Muscle of leg (tissue), 11 donors: ENCODE results near the gene AR. TPM values are rescaled to one million over a fixed set of nuclear protein-coding genes. Genes with fewer than 3 reads are reported as not detected.

Experiments
- DNase-seq: peaks from one replicate; pipeline ENCODE4 v3.0.0; 2013
- H3K27ac ChIP-seq: one replicate; pipeline ENCODE4 v1.5.1; 2013; ENCODE audit warnings: mild to moderate bottlenecking, low read length, control low read depth
- H3K27me3 ChIP-seq: one replicate; pipeline ENCODE4 v1.6.1; 2013; ENCODE audit warnings: low read length; ENCODE audit not compliant: control insufficient read depth, insufficient read depth
- H3K36me3 ChIP-seq: one replicate; pipeline ENCODE4 v1.6.1; 2013; ENCODE audit warnings: low read length; ENCODE audit not compliant: control insufficient read depth, insufficient read depth
- H3K4me1 ChIP-seq: one replicate; pipeline ENCODE4 v1.6.1; 2013; ENCODE audit warnings: low read length; ENCODE audit not compliant: control insufficient read depth, insufficient read depth
- H3K4me3 ChIP-seq: one replicate; pipeline ENCODE4 v1.5.1; 2013; ENCODE audit warnings: low read length, control low read depth
- H3K9me3 ChIP-seq: replicated peaks from 2 replicates; pipeline ENCODE4 v1.6.1; 2013; ENCODE audit warnings: low read depth, low read length; ENCODE audit not compliant: control insufficient read depth
- WGBS: methylation state at CpG from one replicate; pipeline ENCODE4 v1.1.5; 2013; ENCODE audit warnings: missing lambda C conversion rate; ENCODE audit not compliant: insufficient coverage; 5-methylcytosine and 5-hydroxymethylcytosine counted together
- polyA plus RNA-seq, 8 donors: library from polyadenylated mRNA; unstranded; fragments of 120-200 nt; gene quantifications; one replicate each; pipeline versions ENCODE4 v1.2.1 to v1.2.3, GENCODE V29; 2013; ENCODE audit warnings: inconsistent platforms in 1 of 8, low replicate concordance in 1 of 8; ENCODE audit not compliant: insufficient read length in 8 of 8, insufficient read depth in 1 of 8
- total RNA-seq: library from RNA; stranded (reverse); fragments of 120-200 nt; gene quantifications from one replicate; pipeline ENCODE4 v1.2.4, GENCODE V29; 2013

The AR gene
- total and polyA plus RNA-seq, 9 donors, result 3.7 to 8.7 (median 6.1) TPM

DNA sequence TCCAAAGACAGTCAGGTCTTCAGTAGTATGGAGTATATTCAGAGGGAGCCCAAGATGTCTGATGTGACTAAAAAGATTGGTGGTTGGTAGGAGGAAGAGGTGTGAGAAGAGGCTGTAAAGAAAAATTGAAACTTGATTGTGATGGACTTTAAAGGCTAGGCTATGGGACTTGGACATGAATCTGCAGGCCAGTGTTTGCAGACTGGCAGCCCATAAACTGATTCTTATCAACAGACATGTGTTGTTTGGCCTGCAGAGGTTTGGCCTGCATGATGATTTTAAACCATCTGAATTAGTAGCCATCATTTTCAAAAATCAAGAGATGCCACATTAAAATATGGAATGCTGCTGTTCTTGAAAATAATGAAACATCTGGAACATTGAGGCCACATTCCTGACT, 5.4 kb upstream of the AR start:
- H3K4me3 ChIP-seq, result no peak overlapping the region
- peaks cover 3% of the 10 kb centered on the region for H3K4me1 ChIP-seq
- DNase-seq, result no peak
- no peaks in the 10 kb centered on the region for H3K36me3 ChIP-seq
- no peaks in the 10 kb centered on the region for H3K9me3 ChIP-seq
- no peak overlapping the region for H3K27ac ChIP-seq
- H3K27me3 ChIP-seq, result peaks cover 4% of the 10 kb centered on the region

DNA sequence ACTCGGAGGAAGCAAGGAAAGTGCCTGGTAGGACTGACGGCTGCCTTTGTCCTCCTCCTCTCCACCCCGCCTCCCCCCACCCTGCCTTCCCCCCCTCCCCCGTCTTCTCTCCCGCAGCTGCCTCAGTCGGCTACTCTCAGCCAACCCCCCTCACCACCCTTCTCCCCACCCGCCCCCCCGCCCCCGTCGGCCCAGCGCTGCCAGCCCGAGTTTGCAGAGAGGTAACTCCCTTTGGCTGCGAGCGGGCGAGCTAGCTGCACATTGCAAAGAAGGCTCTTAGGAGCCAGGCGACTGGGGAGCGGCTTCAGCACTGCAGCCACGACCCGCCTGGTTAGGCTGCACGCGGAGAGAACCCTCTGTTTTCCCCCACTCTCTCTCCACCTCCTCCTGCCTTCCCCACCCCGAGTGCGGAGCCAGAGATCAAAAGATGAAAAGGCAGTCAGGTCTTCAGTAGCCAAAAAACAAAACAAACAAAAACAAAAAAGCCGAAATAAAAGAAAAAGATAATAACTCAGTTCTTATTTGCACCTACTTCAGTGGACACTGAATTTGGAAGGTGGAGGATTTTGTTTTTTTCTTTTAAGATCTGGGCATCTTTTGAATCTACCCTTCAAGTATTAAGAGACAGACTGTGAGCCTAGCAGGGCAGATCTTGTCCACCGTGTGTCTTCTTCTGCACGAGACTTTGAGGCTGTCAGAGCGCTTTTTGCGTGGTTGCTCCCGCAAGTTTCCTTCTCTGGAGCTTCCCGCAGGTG, 637 bp downstream of the AR start:
- H3K27ac ChIP-seq, result peak overlapping the region; percentile 82
- H3K4me3 ChIP-seq, result peak overlapping the region; percentile 57
- H3K36me3 ChIP-seq, result no peaks in the 10 kb centered on the region
- WGBS, result 26% methylated on average over 8 of the region's 30 CpGs
- peak; percentile 27 for DNase-seq
- H3K27me3 ChIP-seq, result peaks cover 29% of the 10 kb centered on the region
- H3K4me1 ChIP-seq, result peaks cover 9% of the 10 kb centered on the region
- no peaks in the 10 kb centered on the region for H3K9me3 ChIP-seq

DNA sequence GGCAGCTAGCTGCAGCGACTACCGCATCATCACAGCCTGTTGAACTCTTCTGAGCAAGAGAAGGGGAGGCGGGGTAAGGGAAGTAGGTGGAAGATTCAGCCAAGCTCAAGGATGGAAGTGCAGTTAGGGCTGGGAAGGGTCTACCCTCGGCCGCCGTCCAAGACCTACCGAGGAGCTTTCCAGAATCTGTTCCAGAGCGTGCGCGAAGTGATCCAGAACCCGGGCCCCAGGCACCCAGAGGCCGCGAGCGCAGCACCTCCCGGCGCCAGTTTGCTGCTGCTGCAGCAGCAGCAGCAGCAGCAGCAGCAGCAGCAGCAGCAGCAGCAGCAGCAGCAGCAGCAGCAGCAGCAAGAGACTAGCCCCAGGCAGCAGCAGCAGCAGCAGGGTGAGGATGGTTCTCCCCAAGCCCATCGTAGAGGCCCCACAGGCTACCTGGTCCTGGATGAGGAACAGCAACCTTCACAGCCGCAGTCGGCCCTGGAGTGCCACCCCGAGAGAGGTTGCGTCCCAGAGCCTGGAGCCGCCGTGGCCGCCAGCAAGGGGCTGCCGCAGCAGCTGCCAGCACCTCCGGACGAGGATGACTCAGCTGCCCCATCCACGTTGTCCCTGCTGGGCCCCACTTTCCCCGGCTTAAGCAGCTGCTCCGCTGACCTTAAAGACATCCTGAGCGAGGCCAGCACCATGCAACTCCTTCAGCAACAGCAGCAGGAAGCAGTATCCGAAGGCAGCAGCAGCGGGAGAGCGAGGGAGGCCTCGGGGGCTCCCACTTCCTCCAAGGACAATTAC, 1.4 kb downstream of the AR start:
- peak overlapping the region; percentile 49 for H3K4me3 ChIP-seq
- 33% methylated on average over 35 of the region's 35 CpGs for WGBS
- H3K27ac ChIP-seq, result no peak overlapping the region
- H3K9me3 ChIP-seq, result no peaks in the 10 kb centered on the region
- H3K27me3 ChIP-seq, result peaks cover 29% of the 10 kb centered on the region
- H3K4me1 ChIP-seq, result peaks cover 9% of the 10 kb centered on the region
- DNase-seq, result peak; percentile 44
- no peaks in the 10 kb centered on the region for H3K36me3 ChIP-seq

DNA sequence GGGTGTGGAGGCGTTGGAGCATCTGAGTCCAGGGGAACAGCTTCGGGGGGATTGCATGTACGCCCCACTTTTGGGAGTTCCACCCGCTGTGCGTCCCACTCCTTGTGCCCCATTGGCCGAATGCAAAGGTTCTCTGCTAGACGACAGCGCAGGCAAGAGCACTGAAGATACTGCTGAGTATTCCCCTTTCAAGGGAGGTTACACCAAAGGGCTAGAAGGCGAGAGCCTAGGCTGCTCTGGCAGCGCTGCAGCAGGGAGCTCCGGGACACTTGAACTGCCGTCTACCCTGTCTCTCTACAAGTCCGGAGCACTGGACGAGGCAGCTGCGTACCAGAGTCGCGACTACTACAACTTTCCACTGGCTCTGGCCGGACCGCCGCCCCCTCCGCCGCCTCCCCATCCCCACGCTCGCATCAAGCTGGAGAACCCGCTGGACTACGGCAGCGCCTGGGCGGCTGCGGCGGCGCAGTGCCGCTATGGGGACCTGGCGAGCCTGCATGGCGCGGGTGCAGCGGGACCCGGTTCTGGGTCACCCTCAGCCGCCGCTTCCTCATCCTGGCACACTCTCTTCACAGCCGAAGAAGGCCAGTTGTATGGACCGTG, 2.2 kb downstream of the AR start:
- Histone ChIP-seq H3K9me3 (no peaks in the 10 kb centered on the region), H3K36me3 (no peaks in the 10 kb centered on the region), H3K4me1 (peaks cover 9% of the 10 kb centered on the region), H3K27me3 (peaks cover 29% of the 10 kb centered on the region), H3K27ac (no peak overlapping the region), H3K4me3 (peak overlapping the region; percentile 49)
- DNase-seq, result peak; percentile 47
- 45% methylated on average over 33 of the region's 41 CpGs for WGBS

DNA sequence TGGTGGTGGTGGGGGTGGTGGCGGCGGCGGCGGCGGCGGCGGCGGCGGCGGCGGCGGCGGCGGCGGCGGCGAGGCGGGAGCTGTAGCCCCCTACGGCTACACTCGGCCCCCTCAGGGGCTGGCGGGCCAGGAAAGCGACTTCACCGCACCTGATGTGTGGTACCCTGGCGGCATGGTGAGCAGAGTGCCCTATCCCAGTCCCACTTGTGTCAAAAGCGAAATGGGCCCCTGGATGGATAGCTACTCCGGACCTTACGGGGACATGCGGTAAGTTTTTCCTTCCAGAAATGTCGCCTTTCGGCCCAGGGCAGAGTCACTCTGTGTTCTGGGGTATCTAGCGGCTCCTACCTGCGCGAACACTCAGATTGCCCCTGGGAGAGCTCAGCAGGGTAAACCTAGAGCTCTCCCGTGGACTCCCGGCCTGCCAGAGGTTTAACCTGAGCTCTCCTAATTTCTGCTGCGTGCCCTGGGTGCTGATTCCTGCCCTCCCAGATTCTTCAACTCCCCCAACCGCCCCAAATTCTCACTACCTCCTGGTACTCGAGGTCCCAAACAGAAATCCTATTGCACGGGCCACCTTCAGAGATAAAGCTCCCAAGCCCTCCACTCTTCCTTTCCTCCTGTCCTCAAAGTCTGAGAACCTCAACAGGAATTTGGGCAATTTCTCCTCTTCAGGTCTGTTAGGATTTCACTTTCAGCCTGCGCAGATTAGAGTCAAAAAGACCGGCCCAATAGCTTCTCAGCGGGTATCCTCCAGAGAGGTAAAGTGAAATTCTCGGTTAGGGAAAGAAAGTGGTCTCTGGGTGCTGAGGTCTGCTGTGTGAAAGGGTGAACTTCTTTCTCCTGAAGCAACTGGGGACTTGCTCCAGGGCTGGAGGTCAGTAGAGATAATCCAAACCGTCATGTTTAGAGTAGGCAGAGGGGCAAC, 2.9 kb downstream of the AR start:
- Histone ChIP-seq H3K36me3 (no peaks in the 10 kb centered on the region), H3K4me3 (peak overlapping the region; percentile 49), H3K9me3 (no peaks in the 10 kb centered on the region), H3K27ac (no peak overlapping the region), H3K4me1 (peaks cover 9% of the 10 kb centered on the region), H3K27me3 (peaks cover 29% of the 10 kb centered on the region)
- DNase-seq, result no peak
- WGBS, result 38% methylated on average over 30 of the region's 44 CpGs

DNA sequence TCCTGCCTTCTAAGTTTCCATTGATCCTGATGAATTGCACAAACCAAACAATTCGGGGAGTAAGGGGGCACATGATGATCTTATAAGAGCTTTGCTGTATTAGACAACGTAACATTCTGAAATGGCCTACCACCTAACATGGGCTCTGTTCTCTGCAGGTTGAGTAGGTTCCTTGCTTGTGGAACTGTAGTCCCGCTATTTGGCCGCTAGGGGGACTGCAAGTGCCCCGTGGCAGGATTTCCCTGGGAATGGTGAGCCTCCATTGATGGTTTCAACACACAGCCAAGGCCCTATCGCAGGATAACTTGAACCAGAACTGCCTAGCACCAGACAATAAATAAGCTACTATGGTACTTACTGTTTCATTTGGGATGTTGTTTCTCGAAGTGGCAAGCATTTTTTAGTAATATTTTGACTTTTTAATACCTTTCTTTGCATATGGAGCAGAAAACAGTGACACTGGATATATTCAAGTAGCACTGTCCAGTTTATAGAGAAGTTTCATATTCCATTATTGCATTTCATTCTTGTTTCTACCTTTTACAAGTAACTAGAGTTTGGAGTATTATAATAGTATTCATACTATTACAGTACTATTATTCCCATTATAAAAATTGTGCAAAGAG, 11.9 kb downstream of the AR start:
- H3K27me3 ChIP-seq, result peaks cover 2% of the 10 kb centered on the region
- 7% methylated on average over 2 of the region's 7 CpGs for WGBS
- DNase-seq, result no peak
- H3K4me1 ChIP-seq, result no peaks in the 10 kb centered on the region
- no peak overlapping the region for H3K27ac ChIP-seq
- H3K9me3 ChIP-seq, result peaks cover 4% of the 10 kb centered on the region
- H3K4me3 ChIP-seq, result no peak overlapping the region
- H3K36me3 ChIP-seq, result no peaks in the 10 kb centered on the region

DNA sequence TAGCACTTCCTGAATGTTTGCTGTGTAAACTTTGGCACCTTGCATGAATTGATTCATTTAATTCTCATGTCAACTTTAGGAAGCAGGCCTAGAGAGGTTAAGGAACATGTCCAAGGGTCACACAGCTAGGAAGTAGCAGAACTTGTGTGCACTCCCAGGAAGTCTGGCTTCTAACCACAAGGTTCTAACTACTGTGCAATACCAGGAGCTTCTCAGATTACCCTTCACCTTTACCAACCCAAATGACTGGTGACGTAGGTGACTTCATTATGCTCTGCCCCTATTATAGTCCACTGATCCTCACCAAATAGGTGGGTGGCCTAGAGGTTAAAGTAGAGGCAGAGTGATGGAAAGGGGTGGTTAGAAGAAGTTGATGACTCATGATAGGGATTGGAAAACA, 14.4 kb downstream of the AR start:
- Histone ChIP-seq H3K36me3 (no peaks in the 10 kb centered on the region), H3K9me3 (no peaks in the 10 kb centered on the region), H3K4me1 (no peaks in the 10 kb centered on the region), H3K27me3 (peaks cover 2% of the 10 kb centered on the region), H3K4me3 (no peak overlapping the region), H3K27ac (no peak overlapping the region)
- DNase-seq, result no peak
- no CpG with 5 or more reads among the region's 1 CpG for whole genome bisulfite sequencing

DNA sequence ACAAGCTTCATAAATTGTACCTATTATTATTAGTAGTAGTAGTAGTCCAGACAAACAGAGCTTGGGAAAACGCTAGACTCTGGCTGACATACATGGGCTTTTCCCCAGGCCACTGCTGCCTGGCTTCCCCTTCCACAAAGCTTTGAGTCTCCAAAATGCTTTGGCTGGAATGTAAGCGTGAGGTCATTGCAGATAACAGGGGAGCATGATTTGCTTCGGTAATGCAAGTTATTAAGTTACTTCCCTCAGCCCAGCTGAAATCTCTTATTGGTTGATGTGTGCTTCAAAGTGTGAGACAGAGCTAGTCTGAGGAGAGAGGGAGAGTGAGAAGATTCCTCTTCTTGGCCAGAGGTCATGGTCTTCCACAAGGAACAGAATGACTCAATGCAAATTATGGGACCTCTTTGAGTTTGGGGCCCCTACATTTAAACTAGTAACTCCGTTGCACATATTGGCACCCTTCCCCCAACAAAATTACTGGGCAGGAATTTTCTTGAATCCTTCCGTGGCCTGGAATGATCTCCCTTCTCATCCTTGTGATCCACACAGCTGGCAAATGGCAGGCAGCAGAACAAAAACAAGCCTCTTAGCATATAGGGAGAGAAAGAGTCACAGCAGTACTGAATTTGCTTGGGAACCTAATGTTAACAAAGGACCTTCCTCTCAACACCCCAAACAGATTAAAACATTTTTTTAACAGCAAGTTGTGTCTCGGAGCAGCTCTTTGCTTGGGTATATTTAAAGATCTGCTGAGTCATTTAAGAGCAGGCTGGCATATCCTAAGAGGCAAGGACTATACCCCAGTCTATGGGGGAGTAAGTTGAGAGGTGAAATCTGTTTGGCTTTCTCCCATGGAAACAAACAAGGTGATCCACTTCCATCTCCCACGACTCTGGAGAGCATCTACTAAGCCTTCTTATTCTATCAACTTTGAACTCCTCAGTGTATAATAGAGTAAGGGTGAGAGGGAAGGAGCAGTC, 19.9 kb downstream of the AR start:
- Histone ChIP-seq H3K27me3 (no peaks in the 10 kb centered on the region), H3K9me3 (no peaks in the 10 kb centered on the region), H3K4me3 (no peak overlapping the region), H3K4me1 (no peaks in the 10 kb centered on the region), H3K36me3 (no peaks in the 10 kb centered on the region), H3K27ac (peak overlapping the region; percentile 47)
- DNase-seq, result peak; percentile 73
- 20% methylated on average over 1 of the region's 7 CpGs for WGBS

DNA sequence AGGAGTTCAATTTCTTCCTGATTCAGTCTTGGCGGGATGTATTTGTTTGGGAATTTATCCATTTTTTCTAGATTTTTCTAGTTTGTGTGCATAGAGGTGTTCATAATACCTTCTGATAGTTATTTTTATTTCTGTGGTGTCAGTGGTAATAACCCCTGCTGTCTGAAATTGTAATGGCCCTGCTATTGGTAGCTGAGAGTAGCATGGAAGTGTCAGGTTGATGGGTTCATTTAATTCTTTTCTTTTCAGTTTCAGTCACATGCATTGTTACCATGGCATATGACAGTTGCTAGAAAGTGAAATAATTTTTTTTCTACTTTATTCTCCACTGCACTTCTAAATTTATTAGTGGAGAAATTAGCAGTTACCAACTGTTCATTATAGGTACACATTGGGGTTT, 20.7 kb downstream of the AR start:
- H3K4me3 ChIP-seq, result no peak overlapping the region
- no peaks in the 10 kb centered on the region for H3K9me3 ChIP-seq
- H3K4me1 ChIP-seq, result no peaks in the 10 kb centered on the region
- no CpG with 5 or more reads among the region's 1 CpG for WGBS
- H3K27me3 ChIP-seq, result no peaks in the 10 kb centered on the region
- no peak overlapping the region for H3K27ac ChIP-seq
- H3K36me3 ChIP-seq, result no peaks in the 10 kb centered on the region
- DNase-seq, result no peak
